ENCODE results near the gene GABBR1.
"Not testable (repeated sequence)": the region's sequence is repeated elsewhere in the genome, so short reads cannot be mapped to it uniquely, and the experiment has no call there.

- not testable (repeated sequence) for TF ChIP-seq EP300 (IDR thresholded peaks at IDR 0.05); POLR2A (IDR thresholded peaks at IDR 0.05; ENCODE audit: low read depth); CTCF (IDR thresholded peaks at IDR 0.05)
Observed at GRCh38 chr6:29661502-29662141, 28.6 kb upstream of the GABBR1 start.

Data from esophagus muscularis mucosa (tissue), 4 donors.